Posterior cingulate gyrus (tissue), 11 donors: ENCODE results near the gene DCHS2.
A peak's percentile ranks its signal among the peaks of the same experiment; 100 is the strongest.

ENCODE experiments used
- DNase-seq, 10 donors: peaks; one replicate each; pipeline versions ENCODE4 v3.0.0 to v3.0.0-alpha.2; 2020 to 2021; ENCODE audit warnings: mixed read lengths in 3 of 10
- intact Hi-C: fragments of 100-400 bp; cut with DNase I; formaldehyde crosslinking; loops from one replicate; pipeline ENCODE4 v1.15.1; 2023

Gene DCHS2

GRCh38 chr4:154491341-154492271 lies at the start of gene DCHS2:
Gene DCHS2, minus strand, starts transcription at chr4:154491799. Its CDS starts 444 bp downstream, at chr4:154491355.
- intact Hi-C loops: no loop called here
- DNase-seq: peak in 6 of 10 donors; percentile 11 to 84 (median 48)

DNA sequence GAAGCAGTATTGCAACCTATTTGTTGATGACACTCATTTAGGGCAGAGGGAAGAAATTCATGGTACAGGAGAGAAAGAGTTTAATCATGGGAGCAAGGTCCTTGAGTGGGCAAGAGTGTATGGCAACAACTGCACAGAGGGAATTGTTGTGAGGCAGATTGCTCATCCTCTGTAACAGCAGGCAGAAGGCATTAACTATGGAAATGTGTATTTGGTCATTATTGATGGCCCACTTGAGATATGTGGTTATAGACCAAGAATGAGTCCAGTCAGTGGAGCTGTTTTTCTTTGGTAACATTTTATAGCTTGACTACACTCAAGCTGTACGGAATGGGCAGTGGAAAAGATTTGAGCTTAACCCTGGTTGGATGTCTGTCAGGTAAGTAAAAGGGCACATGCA lies 42.7 kb upstream of the DCHS2 start:
- no peak for DNase-seq
- intact Hi-C loops: no loop called here

- intact Hi-C loops: no loop called here
- DNase-seq: no peak
Observed at GRCh38 chr4:154529728-154530519, 38.3 kb upstream of the DCHS2 start.

DNA sequence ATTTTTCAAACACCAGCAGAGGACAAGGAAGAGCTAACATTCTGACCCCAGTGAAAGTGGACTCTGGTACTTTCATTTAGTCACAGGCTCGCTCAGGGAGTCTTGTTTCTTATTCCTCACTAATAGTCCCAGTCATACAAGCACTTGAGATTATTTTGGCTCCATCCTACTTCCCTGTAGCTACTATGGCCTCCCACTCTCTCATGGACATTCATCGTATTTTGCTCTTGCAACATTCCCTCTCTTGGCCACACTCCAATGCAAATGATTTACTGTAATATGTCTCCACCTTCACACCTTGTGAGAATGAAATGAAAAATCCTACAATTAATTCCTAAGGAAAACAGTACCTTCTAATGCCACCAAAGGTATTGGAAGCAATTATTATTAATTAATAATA lies 37.3 kb upstream of the DCHS2 start:
- intact Hi-C loops: no loop called here
- no peak for DNase-seq

DNA sequence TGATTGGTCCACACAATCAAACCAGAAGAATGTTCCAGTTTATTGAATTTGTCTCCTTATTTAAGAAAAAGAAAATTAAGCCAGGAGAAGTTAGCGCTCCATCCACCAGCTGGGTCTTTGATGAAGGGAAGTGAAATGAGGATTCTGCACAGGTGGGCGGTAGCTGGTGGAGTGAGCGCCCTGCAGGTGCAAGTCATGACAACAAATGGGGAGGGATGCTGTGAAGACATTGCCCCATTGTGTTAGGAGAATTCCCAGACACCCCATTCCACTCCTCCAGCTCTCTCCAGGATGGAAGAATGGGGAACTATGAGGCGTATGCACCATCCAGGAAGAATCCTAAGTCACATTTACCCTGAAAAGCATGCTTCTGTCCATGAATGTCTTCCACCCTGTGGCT lies 35.7 kb upstream of the DCHS2 start:
- intact Hi-C loops: no loop called here
- DNase-seq: no peak

DNA sequence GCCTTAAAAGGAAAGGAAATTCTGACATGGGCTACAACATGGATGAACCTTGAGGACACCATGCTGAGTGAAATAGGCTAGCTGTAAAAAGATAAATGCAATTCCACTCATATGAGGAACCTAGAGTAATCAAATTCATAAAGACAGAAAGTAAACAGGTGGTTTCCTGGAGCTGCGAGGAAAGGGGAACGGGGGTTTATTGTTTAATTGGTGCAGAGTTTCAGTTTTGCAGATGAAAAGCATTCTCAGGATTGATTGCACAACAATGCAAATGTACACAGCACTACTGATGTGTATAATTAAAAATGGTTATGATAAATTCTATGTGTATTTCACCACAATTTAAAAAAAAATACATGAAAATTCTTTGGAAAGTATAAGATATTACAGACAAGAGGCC lies 34.6 kb upstream of the DCHS2 start:
- DNase-seq: no peak
- intact Hi-C loops: no loop called here

- no peak for DNase-seq
- intact Hi-C loops: no loop called here
Observed at GRCh38 chr4:154521607-154522006, 30.0 kb upstream of the DCHS2 start.

DNA sequence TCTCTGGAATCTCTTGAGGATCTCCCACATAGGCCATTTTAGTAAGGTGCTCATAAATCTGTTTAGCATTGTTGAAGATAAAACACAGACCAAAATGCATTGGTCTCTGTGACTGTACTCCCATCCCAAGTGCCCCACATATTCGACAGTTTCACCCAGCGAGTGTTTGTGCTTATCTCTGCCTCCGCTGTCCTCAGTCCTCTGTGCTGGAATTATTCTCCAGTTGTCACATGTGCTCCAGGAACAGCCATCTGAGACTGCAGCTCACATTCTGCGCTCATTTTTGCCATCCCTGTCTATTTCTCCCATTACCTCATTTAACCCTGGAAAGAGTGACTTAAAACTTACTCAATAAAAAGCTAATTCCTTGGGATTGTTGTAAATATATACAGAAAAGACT lies 27.6 kb upstream of the DCHS2 start:
- no peak for DNase-seq
- intact Hi-C loops: no loop called here

- no peak for DNase-seq
- intact Hi-C loops: no loop called here
Observed at GRCh38 chr4:154517591-154517990, 26.0 kb upstream of the DCHS2 start.

GRCh38 chr4:154516318-154517029 lies 24.9 kb upstream of the DCHS2 start:
- intact Hi-C loops: no loop called here
- DNase-seq: no peak

GRCh38 chr4:154511981-154512380 lies 20.4 kb upstream of the DCHS2 start:
- intact Hi-C loops: no loop called here
- DNase-seq: no peak

GRCh38 chr4:154511548-154511947 lies 19.9 kb upstream of the DCHS2 start:
- intact Hi-C loops: no loop called here
- DNase-seq: no peak

DNA sequence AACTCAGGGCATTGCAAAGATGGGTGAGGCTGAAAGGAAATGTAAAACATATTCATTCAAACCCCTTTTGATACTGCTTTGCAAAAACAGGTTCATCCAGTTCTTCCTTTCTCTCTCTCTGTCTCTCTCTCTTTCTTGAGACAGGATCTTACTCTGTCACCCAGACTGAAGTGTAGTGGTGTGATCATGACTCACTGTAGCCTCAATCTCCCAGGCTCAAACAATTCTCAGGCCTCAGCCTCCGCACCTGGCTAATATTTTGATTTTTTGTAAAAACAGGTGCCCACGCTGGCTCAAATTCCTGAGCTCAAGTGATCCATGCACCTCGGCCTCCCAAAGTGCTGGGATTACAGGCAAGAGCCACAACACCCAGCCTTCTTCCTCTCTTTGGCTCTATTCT lies 15.6 kb upstream of the DCHS2 start:
- no peak for DNase-seq
- intact Hi-C loops: loop anchor here (2.0 to 5.0 kb wide), 2 partner anchors 110 to 176 kb away; no protein-coding TSS in a partner anchor

GRCh38 chr4:154506253-154506652 lies 14.7 kb upstream of the DCHS2 start:
- DNase-seq: no peak
- intact Hi-C loops: loop anchor here (2.0 to 5.0 kb wide), 2 partner anchors 109 to 175 kb away; no protein-coding TSS in a partner anchor

- DNase-seq: no peak
- intact Hi-C loops: no loop called here
Observed at GRCh38 chr4:154503598-154503997, 12.0 kb upstream of the DCHS2 start.

DNA sequence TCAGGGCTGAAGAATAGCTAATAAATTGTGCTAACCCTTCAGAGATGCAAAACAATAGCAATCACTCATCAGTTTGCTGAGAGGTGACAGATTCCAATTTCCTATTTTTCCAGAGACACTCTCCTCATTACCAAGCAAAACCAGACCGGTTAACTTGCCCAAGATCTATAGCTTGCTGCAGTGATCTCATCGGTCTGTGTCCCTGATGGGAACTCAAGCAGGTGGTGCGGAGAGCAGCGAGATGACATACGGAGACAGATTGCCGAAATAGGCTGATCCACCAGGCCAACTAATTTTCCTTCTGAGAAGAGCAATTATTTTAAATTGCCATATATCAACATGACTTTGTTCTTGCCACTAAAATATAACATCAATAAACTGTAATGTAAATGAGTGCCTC lies 10.5 kb upstream of the DCHS2 start:
- intact Hi-C loops: no loop called here
- DNase-seq: no peak

- DNase-seq: no peak
- intact Hi-C loops: no loop called here
Observed at GRCh38 chr4:154497889-154498288, 6.3 kb upstream of the DCHS2 start.

- DNase-seq: no peak
- intact Hi-C loops: no loop called here
Observed at GRCh38 chr4:154495867-154496266, 4.3 kb upstream of the DCHS2 start.

GRCh38 chr4:154492288-154492687 lies 689 bp upstream of the DCHS2 start:
- no peak for DNase-seq
- intact Hi-C loops: no loop called here

DNA sequence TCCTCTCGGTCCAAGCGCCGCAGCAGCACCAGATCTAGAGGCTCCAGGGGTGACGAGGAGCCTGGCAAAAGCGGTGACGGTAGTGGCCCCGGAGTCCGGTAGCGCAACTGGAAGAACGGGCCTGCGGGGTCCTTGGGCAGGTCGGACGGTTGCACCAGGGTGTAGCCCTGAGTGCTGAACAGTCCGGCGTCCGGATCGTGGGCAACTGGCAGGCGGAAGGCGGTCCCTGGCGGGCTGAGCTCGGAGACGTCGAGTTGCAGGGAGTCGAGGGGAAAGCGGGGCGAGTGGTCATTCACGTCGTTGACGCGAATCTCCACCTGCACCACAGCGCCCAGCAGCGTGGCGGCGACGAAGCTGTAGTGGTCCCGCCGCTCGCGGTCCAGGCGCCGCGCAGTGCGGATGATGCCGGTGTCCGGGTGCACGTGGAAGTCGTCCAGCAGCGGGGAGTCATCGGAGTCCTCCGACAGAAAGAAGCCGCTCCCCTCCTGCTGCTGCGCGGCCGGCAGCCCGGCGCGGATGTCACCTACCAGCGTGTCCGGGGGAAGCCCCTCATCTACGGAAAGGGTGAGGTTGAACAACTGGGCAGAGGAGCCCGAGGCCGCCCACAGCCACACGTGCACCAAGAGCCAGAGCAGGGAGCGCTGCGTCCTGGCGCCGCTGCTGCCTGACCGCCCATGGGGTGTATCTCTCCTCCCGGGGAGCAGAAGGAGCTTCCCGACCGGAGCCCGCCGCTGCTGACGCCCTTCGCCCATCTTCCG lies 837 bp downstream of the DCHS2 start:
- intact Hi-C loops: no loop called here
- DNase-seq: peak in 5 of 10 donors; percentile 11 to 86 (median 72)
